Thoracic aorta (tissue), 2 donors: ENCODE measurements around the gene MSH2. TPM values are rescaled to one million over a fixed set of nuclear protein-coding genes. Genes with fewer than 3 reads are reported as not detected.

Experiments
- ATAC-seq: fragments of 150-250 bp; one replicate; pipeline ENCODE4 v1.8.0; 2017; ENCODE audit warnings: low read depth; ENCODE audit not compliant: insufficient number of reproducible peaks, low FRiP score
- DNase-seq: peaks from one replicate; pipeline ENCODE4 v3.0.0-alpha.2; 2020; ENCODE audit warnings: low spot score
- H3K27ac ChIP-seq, 2 donors: fragments of 200-600 bp; sonication (generic); 1 replicate in 1 of 2; 2 replicates in 1 of 2; pipeline ENCODE4 v1.5.1; 2016; ENCODE audit warnings: mild to moderate bottlenecking in 2 of 2, moderate library complexity in 2 of 2
- H3K27me3 ChIP-seq: fragments of 200-600 bp; sonication (generic); replicated peaks from 2 replicates; pipeline ENCODE4 v1.6.0; 2016; ENCODE audit warnings: mild to moderate bottlenecking; ENCODE audit not compliant: insufficient read depth
- H3K36me3 ChIP-seq: fragments of 200-600 bp; sonication (generic); one replicate; pipeline ENCODE4 v1.5.1; 2016
- H3K4me1 ChIP-seq, 2 donors: fragments of 200-600 bp; sonication (generic); 1 replicate in 1 of 2; 2 replicates in 1 of 2; pipeline versions ENCODE4 v1.5.1 to v1.6.0; 2016; ENCODE audit warnings: low read depth in 2 of 2, mild to moderate bottlenecking in 1 of 2; ENCODE audit not compliant: control insufficient read depth in 1 of 2
- H3K4me3 ChIP-seq: fragments of 200-600 bp; sonication (generic); 2 replicates; pipeline ENCODE4 v1.5.1; 2016; ENCODE audit warnings: mild to moderate bottlenecking
- H3K9me3 ChIP-seq: fragments of 200-600 bp; sonication (generic); 2 replicates; pipeline ENCODE4 v1.5.1; 2016
- total RNA-seq, 2 donors: library from RNA; depleted of rRNA; stranded (reverse); fragments of >200 nt; gene quantifications; one replicate each; pipeline versions ENCODE4 v1.1.0 to v1.2.3, GENCODE V29; 2016
- TF ChIP-seq, protein P1 (sequence below): fragments of 200-600 bp; sonication (generic); IDR thresholded peaks from one replicate; pipeline ENCODE4 v1.5.1; 2019; ENCODE audit warnings: antibody characterized with exemption

MSH2 gene
- total RNA-seq, 2 donors from 2014 or later: 4.7 to 9.6 TPM

DNA sequence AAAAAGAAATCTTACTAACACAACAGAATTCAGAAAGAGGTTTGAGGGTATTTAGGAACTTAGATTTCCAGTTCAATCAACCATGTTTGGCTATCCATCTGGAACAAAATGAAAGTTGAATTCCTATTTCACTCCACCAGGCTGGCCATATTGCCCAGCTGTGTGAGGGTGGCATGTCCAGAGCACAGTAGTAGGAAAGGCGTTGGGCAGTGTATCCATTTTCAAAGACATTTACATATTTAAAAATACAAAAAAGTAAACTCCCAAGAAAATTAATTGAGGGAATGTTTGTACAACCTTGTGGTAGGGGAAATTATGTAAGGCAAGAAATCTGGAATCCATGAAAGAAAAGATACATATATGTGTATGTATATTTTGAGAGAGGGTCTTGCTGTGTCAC, 21.5 kb upstream of the MSH2 start:
- Histone ChIP-seq H3K4me3 (no peak overlapping the region), H3K27ac (no peak overlapping the region), H3K27me3 (no peaks in the 10 kb centered on the region), H3K4me1 (no peaks in the 10 kb centered on the region), H3K9me3 (no peaks in the 10 kb centered on the region), H3K36me3 (no peaks in the 10 kb centered on the region)
- TF ChIP-seq, protein P1, sequence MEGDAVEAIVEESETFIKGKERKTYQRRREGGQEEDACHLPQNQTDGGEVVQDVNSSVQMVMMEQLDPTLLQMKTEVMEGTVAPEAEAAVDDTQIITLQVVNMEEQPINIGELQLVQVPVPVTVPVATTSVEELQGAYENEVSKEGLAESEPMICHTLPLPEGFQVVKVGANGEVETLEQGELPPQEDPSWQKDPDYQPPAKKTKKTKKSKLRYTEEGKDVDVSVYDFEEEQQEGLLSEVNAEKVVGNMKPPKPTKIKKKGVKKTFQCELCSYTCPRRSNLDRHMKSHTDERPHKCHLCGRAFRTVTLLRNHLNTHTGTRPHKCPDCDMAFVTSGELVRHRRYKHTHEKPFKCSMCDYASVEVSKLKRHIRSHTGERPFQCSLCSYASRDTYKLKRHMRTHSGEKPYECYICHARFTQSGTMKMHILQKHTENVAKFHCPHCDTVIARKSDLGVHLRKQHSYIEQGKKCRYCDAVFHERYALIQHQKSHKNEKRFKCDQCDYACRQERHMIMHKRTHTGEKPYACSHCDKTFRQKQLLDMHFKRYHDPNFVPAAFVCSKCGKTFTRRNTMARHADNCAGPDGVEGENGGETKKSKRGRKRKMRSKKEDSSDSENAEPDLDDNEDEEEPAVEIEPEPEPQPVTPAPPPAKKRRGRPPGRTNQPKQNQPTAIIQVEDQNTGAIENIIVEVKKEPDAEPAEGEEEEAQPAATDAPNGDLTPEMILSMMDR: no peak
- DNase-seq (no peak), ATAC-seq (no peak)

DNA sequence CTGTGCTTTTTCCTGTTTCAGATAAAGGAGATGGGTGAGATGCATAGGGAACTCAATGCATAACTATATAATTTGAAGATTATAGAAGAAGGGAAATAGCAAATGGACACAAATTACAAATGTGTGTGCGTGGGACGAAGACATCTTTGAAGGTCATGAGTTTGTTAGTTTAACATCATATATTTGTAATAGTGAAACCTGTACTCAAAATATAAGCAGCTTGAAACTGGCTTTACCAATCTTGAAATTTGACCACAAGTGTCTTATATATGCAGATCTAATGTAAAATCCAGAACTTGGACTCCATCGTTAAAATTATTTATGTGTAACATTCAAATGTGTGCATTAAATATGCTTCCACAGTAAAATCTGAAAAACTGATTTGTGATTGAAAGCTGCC, 16.4 kb upstream of the MSH2 start:
- Histone ChIP-seq H3K4me1 (no peaks in the 10 kb centered on the region), H3K27ac (no peak overlapping the region), H3K4me3 (no peak overlapping the region), H3K27me3 (no peaks in the 10 kb centered on the region), H3K9me3 (no peaks in the 10 kb centered on the region), H3K36me3 (no peaks in the 10 kb centered on the region)
- no peak for DNase-seq
- TF ChIP-seq, protein P1: no peak
- no peak for ATAC-seq

DNA sequence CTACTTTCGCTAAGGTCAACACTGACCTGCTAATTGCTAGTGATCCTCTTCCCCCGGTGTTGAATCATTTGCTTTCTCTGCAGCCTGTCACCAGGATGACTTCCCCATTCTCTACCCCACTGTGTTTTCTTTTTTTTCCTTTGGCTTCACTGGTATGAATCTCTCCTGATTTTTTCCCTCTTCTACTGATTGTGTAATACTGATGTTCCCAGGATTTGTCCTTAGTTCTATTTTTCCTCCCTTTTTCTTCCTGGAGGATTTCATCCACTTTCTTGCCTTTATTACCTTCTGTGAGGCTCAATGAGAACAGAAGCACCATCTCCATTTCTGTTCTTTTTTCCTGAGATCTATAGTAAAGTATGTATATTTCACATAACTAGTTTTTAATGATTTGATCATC, 14.1 kb upstream of the MSH2 start:
- H3K4me3 ChIP-seq: no peak overlapping the region
- no peak for ATAC-seq
- DNase-seq: no peak
- no peak overlapping the region for H3K27ac ChIP-seq
- TF ChIP-seq, protein P1: no peak
- no peaks in the 10 kb centered on the region for H3K4me1 ChIP-seq
- H3K27me3 ChIP-seq: no peaks in the 10 kb centered on the region
- no peaks in the 10 kb centered on the region for H3K9me3 ChIP-seq
- no peaks in the 10 kb centered on the region for H3K36me3 ChIP-seq

DNA sequence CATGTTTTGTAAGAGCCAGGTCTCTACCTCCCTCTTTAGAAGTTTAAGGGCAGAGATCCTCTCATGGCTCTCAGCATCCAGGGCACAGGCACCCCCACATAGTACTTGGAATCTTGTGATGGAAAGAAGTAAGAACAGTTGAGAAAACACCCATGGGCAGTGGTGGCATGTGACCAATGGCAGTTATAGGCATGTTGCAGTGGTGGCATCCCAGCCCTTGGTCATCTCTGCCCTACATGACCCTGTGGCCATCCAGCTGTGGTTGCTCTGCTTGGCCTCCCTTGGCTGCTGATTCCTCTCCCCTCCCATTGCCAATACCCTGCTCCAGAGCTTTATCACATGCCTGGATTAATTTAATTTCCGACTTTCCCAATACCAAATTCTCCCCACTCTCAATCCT, 13.3 kb upstream of the MSH2 start:
- no peaks in the 10 kb centered on the region for H3K9me3 ChIP-seq
- ATAC-seq: no peak
- no peaks in the 10 kb centered on the region for H3K27me3 ChIP-seq
- H3K4me3 ChIP-seq: no peak overlapping the region
- TF ChIP-seq, protein P1: no peak
- no peaks in the 10 kb centered on the region for H3K4me1 ChIP-seq
- no peak for DNase-seq
- H3K36me3 ChIP-seq: no peaks in the 10 kb centered on the region
- no peak overlapping the region for H3K27ac ChIP-seq

DNA sequence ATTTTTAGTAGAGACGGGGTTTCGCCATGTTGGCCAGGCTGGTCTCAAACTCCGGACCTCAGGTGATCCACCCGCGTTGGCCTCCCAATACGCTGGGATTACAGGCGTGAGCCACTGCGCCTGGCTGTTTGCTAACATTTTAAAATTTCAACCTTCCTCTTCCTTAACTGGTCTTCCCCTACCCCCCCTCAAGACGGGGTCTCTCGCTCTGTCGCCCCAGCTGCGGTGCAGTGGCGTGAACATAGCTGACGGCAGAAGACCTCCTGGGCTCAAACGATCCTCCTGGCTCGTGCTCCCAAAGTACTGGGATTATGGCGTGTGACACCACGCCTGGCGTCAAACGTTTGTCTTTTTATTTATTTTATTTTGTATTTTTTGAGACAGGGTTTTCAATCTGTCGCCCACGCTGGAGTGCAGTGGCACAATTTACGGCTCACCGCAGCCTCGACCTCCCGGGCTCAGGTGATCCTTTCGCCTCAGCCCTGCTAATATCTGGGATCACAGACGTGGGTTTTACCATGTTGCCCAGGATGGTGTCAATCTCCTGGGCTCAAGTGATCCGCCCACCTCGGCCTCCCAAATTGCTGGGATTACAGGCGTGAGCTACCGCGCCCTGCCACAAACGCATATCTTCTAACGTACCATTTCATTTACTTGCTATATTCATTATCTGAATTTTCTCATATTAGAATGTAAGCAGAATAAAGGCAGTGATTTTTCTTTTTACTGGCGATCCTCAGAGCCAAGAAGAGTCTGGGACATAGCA, 984 bp upstream of the MSH2 start:
- ATAC-seq: no peak
- peak overlapping the region; percentile 84 for H3K4me3 ChIP-seq

More for the DNA sequence above, 984 bp upstream of the MSH2 start:
- Histone ChIP-seq H3K27ac (peak overlapping the region in 1 of 2 donors; percentile 6), H3K36me3 (no peaks in the 10 kb centered on the region), H3K9me3 (no peaks in the 10 kb centered on the region), H3K4me1 (peaks cover 9 to 17% of the 10 kb centered on the region in 2 donors), H3K27me3 (no peaks in the 10 kb centered on the region)
- TF ChIP-seq, protein P1: no peak
- no peak for DNase-seq
